Trophoblast cell (in vitro differentiated cells and primary cell): ENCODE measurements around the gene FCMR.

Source experiments
- DNase-seq, 2 donors: peaks; one replicate each; pipeline ENCODE4 v3.0.0-alpha.2; 2016
- H2AFZ ChIP-seq: 2 replicates; pipeline ENCODE4 v1.6.1; 2013; ENCODE audit warnings: low read length, moderate library complexity, mild to moderate bottlenecking; ENCODE audit not compliant: insufficient read depth, poor library complexity
- H2AK5ac ChIP-seq: 2 replicates; pipeline ENCODE4 v1.6.1; 2013; ENCODE audit warnings: mild to moderate bottlenecking, low read length
- H2BK120ac ChIP-seq: 2 replicates; pipeline ENCODE4 v1.6.1; 2013; ENCODE audit warnings: low read length, mild to moderate bottlenecking, moderate library complexity; ENCODE audit not compliant: insufficient read depth, poor library complexity
- H2BK12ac ChIP-seq: 2 replicates; pipeline ENCODE4 v1.6.1; 2013; ENCODE audit warnings: mild to moderate bottlenecking, low read length, moderate library complexity
- H2BK5ac ChIP-seq: 2 replicates; pipeline ENCODE4 v1.6.1; 2013; ENCODE audit warnings: low read length, low read depth, moderate library complexity, mild to moderate bottlenecking; ENCODE audit not compliant: poor library complexity
- H3K14ac ChIP-seq: 2 replicates; pipeline ENCODE4 v1.6.1; 2013; ENCODE audit warnings: mild to moderate bottlenecking, low read length
- H3K18ac ChIP-seq: 2 replicates; pipeline ENCODE4 v1.6.1; 2013; ENCODE audit warnings: mild to moderate bottlenecking, low read length
- H3K23ac ChIP-seq: 2 replicates; pipeline ENCODE4 v1.6.1; 2013; ENCODE audit warnings: low read length
- H3K27ac ChIP-seq: 2 replicates; pipeline ENCODE4 v1.5.1; 2013; ENCODE audit warnings: low read depth, mild to moderate bottlenecking, inconsistent platforms, low read length, moderate library complexity
- H3K27me3 ChIP-seq: 2 replicates; pipeline ENCODE4 v1.6.1; 2013; ENCODE audit warnings: inconsistent platforms, mild to moderate bottlenecking, low read length, moderate library complexity; ENCODE audit not compliant: insufficient read depth
- H3K36me3 ChIP-seq, 2 experiments: 1 replicate in 1 of 2; 2 replicates in 1 of 2; pipeline ENCODE4 v1.6.1; 2013; ENCODE audit warnings: low read length in 2 of 2, mild to moderate bottlenecking in 2 of 2, moderate library complexity in 1 of 2; ENCODE audit not compliant: insufficient read depth in 2 of 2, control insufficient read depth in 1 of 2
- H3K4ac ChIP-seq: 2 replicates; pipeline ENCODE4 v1.6.1; 2013; ENCODE audit warnings: low read depth, mild to moderate bottlenecking, low read length, moderate library complexity
- H3K4me1 ChIP-seq, 2 experiments: 1 replicate in 1 of 2; 2 replicates in 1 of 2; pipeline ENCODE4 v1.6.1; 2013; ENCODE audit warnings: low read length in 2 of 2, mild to moderate bottlenecking in 2 of 2, moderate library complexity in 1 of 2; ENCODE audit not compliant: insufficient read depth in 2 of 2, control insufficient read depth in 1 of 2
- H3K4me2 ChIP-seq: 2 replicates; pipeline ENCODE4 v1.6.1; 2013; ENCODE audit warnings: inconsistent platforms, mild to moderate bottlenecking, low read length, moderate library complexity
- H3K4me3 ChIP-seq: 2 replicates; pipeline ENCODE4 v1.5.1; 2013; ENCODE audit warnings: mild to moderate bottlenecking, low read depth, low read length, inconsistent platforms
- H3K79me1 ChIP-seq: one replicate; pipeline ENCODE4 v1.6.1; 2013; ENCODE audit warnings: low read length
- H3K79me2 ChIP-seq: 2 replicates; pipeline ENCODE4 v1.6.1; 2013; ENCODE audit warnings: low read length, mild to moderate bottlenecking; ENCODE audit not compliant: control insufficient read depth, insufficient read depth, poor library complexity
- H3K9ac ChIP-seq: 2 replicates; pipeline ENCODE4 v1.6.1; 2013; ENCODE audit warnings: mild to moderate bottlenecking, low read length
- H3K9me3 ChIP-seq: 2 replicates; pipeline ENCODE4 v1.6.1; 2013; ENCODE audit warnings: low read depth, mild to moderate bottlenecking, control low read depth, inconsistent platforms, low read length; ENCODE audit not compliant: insufficient read depth
- H4K12ac ChIP-seq: 2 replicates; pipeline ENCODE4 v1.6.1; 2013; ENCODE audit warnings: low read depth, mild to moderate bottlenecking, low read length, moderate library complexity
- H4K8ac ChIP-seq: 2 replicates; pipeline ENCODE4 v1.6.1; 2013; ENCODE audit warnings: low read depth, mild to moderate bottlenecking, low read length, moderate library complexity
- H4K91ac ChIP-seq: one replicate; pipeline ENCODE4 v1.6.1; 2013; ENCODE audit warnings: low read depth, mild to moderate bottlenecking, low read length, moderate library complexity
- WGBS: extraction: QIAGEN DNeasy Blood & Tissue Kit; methylation state at CpG from one replicate; pipeline ENCODE4 v1.1.7; 2013; ENCODE audit warnings: missing lambda C conversion rate; ENCODE audit not compliant: insufficient read length, insufficient coverage; ENCODE audit errors: extremely low coverage; 5-methylcytosine and 5-hydroxymethylcytosine counted together

FCMR gene

GRCh38 chr1:206932177-206932576 is 10.4 kb upstream of the FCMR start:
- no peak overlapping the region for H3K9ac ChIP-seq
- no CpG with 5 or more reads among the region's 8 CpGs for WGBS
- no peak overlapping the region for H4K91ac ChIP-seq
- H3K14ac ChIP-seq: no peak overlapping the region
- no peak overlapping the region for H3K4me3 ChIP-seq
- DNase-seq: no peak
- H2BK5ac ChIP-seq: no peak overlapping the region
- no peaks in the 10 kb centered on the region for H3K79me2 ChIP-seq
- no peak overlapping the region for H4K8ac ChIP-seq
- H3K27ac ChIP-seq: no peak overlapping the region
- no peak overlapping the region for H2AK5ac ChIP-seq
- no peaks in the 10 kb centered on the region for H3K36me3 ChIP-seq
- H4K12ac ChIP-seq: no peak overlapping the region
- no peak overlapping the region for H3K23ac ChIP-seq
- no peak overlapping the region for H3K4ac ChIP-seq
- no peak overlapping the region for H2AFZ ChIP-seq
- H3K27me3 ChIP-seq: no peaks in the 10 kb centered on the region
- no peak overlapping the region for H2BK12ac ChIP-seq
- H3K4me1 ChIP-seq: no peaks in the 10 kb centered on the region
- H2BK120ac ChIP-seq: no peak overlapping the region
- H3K18ac ChIP-seq: no peak overlapping the region
- no peaks in the 10 kb centered on the region for H3K79me1 ChIP-seq
- H3K9me3 ChIP-seq: no peaks in the 10 kb centered on the region
- no peak overlapping the region for H3K4me2 ChIP-seq

GRCh38 chr1:206931709-206932108 is 10.0 kb upstream of the FCMR start:
- no peak overlapping the region for H3K4ac ChIP-seq
- H2AFZ ChIP-seq: no peak overlapping the region
- no peak overlapping the region for H2BK120ac ChIP-seq
- no peak overlapping the region for H4K8ac ChIP-seq
- H3K4me1 ChIP-seq: no peaks in the 10 kb centered on the region
- no peak overlapping the region for H2BK5ac ChIP-seq
- no peak overlapping the region for H3K9ac ChIP-seq
- H3K36me3 ChIP-seq: no peaks in the 10 kb centered on the region
- H3K4me3 ChIP-seq: no peak overlapping the region
- H3K18ac ChIP-seq: no peak overlapping the region
- no peaks in the 10 kb centered on the region for H3K9me3 ChIP-seq
- no peak overlapping the region for H3K14ac ChIP-seq
- H3K27ac ChIP-seq: no peak overlapping the region
- no peak overlapping the region for H2AK5ac ChIP-seq
- no peaks in the 10 kb centered on the region for H3K79me2 ChIP-seq
- no peak overlapping the region for H4K91ac ChIP-seq
- H4K12ac ChIP-seq: no peak overlapping the region
- H2BK12ac ChIP-seq: no peak overlapping the region
- H3K79me1 ChIP-seq: no peaks in the 10 kb centered on the region
- DNase-seq: no peak
- no CpG with 5 or more reads among the region's 6 CpGs for WGBS
- H3K4me2 ChIP-seq: no peak overlapping the region
- no peaks in the 10 kb centered on the region for H3K27me3 ChIP-seq
- H3K23ac ChIP-seq: no peak overlapping the region

GRCh38 chr1:206930210-206930798 is 8.6 kb upstream of the FCMR start:
- WGBS: no CpG with 5 or more reads among the region's 17 CpGs
- H3K4me3 ChIP-seq: no peak overlapping the region

GRCh38 chr1:206929524-206929923 is 7.8 kb upstream of the FCMR start:
- Histone ChIP-seq H2AK5ac (no peak overlapping the region), H3K4ac (no peak overlapping the region), H3K9me3 (peaks cover 1% of the 10 kb centered on the region), H3K18ac (no peak overlapping the region), H3K4me1 (no peaks in the 10 kb centered on the region), H3K79me2 (no peaks in the 10 kb centered on the region), H4K12ac (no peak overlapping the region), H2AFZ (no peak overlapping the region), H2BK120ac (no peak overlapping the region), H3K4me3 (no peak overlapping the region), H2BK12ac (no peak overlapping the region), H3K27me3 (no peaks in the 10 kb centered on the region), H3K23ac (no peak overlapping the region), H4K91ac (no peak overlapping the region), H3K14ac (no peak overlapping the region), H3K4me2 (no peak overlapping the region), H3K79me1 (no peaks in the 10 kb centered on the region), H3K27ac (no peak overlapping the region), H3K36me3 (no peaks in the 10 kb centered on the region), H4K8ac (no peak overlapping the region), H3K9ac (no peak overlapping the region), H2BK5ac (no peak overlapping the region)
- no CpG with 5 or more reads among the region's 6 CpGs for WGBS
- DNase-seq: no peak

More at GRCh38 chr1:206930210-206930798, 8.6 kb upstream of the FCMR start:
- no peak overlapping the region for H3K14ac ChIP-seq
- H3K4me1 ChIP-seq: no peaks in the 10 kb centered on the region
- no peak overlapping the region for H2BK5ac ChIP-seq
- no peak overlapping the region for H2AFZ ChIP-seq
- no peaks in the 10 kb centered on the region for H3K9me3 ChIP-seq
- H4K12ac ChIP-seq: no peak overlapping the region
- no peak overlapping the region for H3K27ac ChIP-seq
- H3K9ac ChIP-seq: no peak overlapping the region
- no peak overlapping the region for H4K8ac ChIP-seq
- no peaks in the 10 kb centered on the region for H3K79me2 ChIP-seq
- H3K79me1 ChIP-seq: no peaks in the 10 kb centered on the region
- H2BK12ac ChIP-seq: no peak overlapping the region
- no peak overlapping the region for H3K18ac ChIP-seq
- no peak overlapping the region for H2BK120ac ChIP-seq
- no peak overlapping the region for H3K23ac ChIP-seq
- no peaks in the 10 kb centered on the region for H3K36me3 ChIP-seq
- H4K91ac ChIP-seq: no peak overlapping the region
- no peaks in the 10 kb centered on the region for H3K27me3 ChIP-seq
- no peak overlapping the region for H3K4me2 ChIP-seq
- no peak overlapping the region for H2AK5ac ChIP-seq
- H3K4ac ChIP-seq: no peak overlapping the region
- DNase-seq: no peak
